Smooth muscle cell (in vitro differentiated cells): ENCODE data around the gene SYT3. TPM values are rescaled to one million over a fixed set of nuclear protein-coding genes. Genes with fewer than 3 reads are reported as not detected.
A peak's percentile ranks its signal among the peaks of the same experiment; 100 is the strongest.

Source experiments
- DNase-seq: peaks from one replicate; lab custom pipeline; 2025; ENCODE audit not compliant: unreplicated experiment; lab: John Stamatoyannopoulos, UW
- H2AFZ ChIP-seq: fragments of 200-600 bp; sonication (generic); 2 replicates; pipeline ENCODE4 v1.6.0; 2016; ENCODE audit warnings: antibody characterized with exemption, low read depth, mild to moderate bottlenecking
- H3F3A ChIP-seq: fragments of 200-600 bp; sonication (generic); 2 replicates; pipeline ENCODE4 v1.6.0; 2017; ENCODE audit warnings: antibody characterized with exemption, low read depth
- H3K27ac ChIP-seq: fragments of 200-600 bp; sonication (generic); 2 replicates; pipeline ENCODE4 v1.5.1; 2016; ENCODE audit warnings: low read depth, mild to moderate bottlenecking
- H3K27me3 ChIP-seq: fragments of 200-600 bp; sonication (generic); 2 replicates; pipeline ENCODE4 v1.6.1; 2016; ENCODE audit warnings: low read depth, mild to moderate bottlenecking
- H3K36me3 ChIP-seq: fragments of 200-600 bp; sonication (generic); 2 replicates; pipeline ENCODE4 v1.5.1; 2016; ENCODE audit warnings: low read depth
- H3K4me1 ChIP-seq: fragments of 200-600 bp; sonication (generic); 2 replicates; pipeline ENCODE4 v1.5.1; 2016; ENCODE audit warnings: low read depth
- H3K4me2 ChIP-seq: fragments of 200-600 bp; sonication (generic); 2 replicates; pipeline ENCODE4 v1.6.0; 2016; ENCODE audit warnings: mild to moderate bottlenecking
- H3K4me3 ChIP-seq: fragments of 200-600 bp; sonication (generic); 2 replicates; pipeline ENCODE4 v1.5.1; 2016; ENCODE audit warnings: mild to moderate bottlenecking
- H3K79me2 ChIP-seq: fragments of 200-600 bp; sonication (generic); 2 replicates; pipeline ENCODE4 v1.6.0; 2016; ENCODE audit warnings: low read depth, mild to moderate bottlenecking
- H3K9ac ChIP-seq: fragments of 200-600 bp; sonication (generic); 2 replicates; pipeline ENCODE4 v1.6.0; 2016; ENCODE audit warnings: low read depth
- H3K9me3 ChIP-seq: fragments of 200-600 bp; sonication (generic); replicated peaks from 2 replicates; pipeline ENCODE4 v1.5.1; 2016; ENCODE audit warnings: low read depth
- H4K20me1 ChIP-seq: fragments of 200-600 bp; sonication (generic); 2 replicates; pipeline ENCODE4 v1.6.0; 2016; ENCODE audit warnings: low read depth
- WGBS: methylation state at CpG from one replicate; pipeline ENCODE4 v1.1.7; 2016; ENCODE audit warnings: low lambda C conversion rate; 5-methylcytosine and 5-hydroxymethylcytosine counted together
- polyA plus RNA-seq: library from polyadenylated mRNA; unstranded; fragments of >200 nt; fragmentation: Nextera tagmentation; extraction: Ambion mirVana; gene quantifications from 2 replicates; pipeline ENCODE4 v1.2.1, GENCODE V29; 2016
- total RNA-seq: library from RNA; depleted of rRNA; stranded (reverse); fragments of >200 nt; gene quantifications from 2 replicates; pipeline ENCODE4 v1.2.3, GENCODE V29; 2014
- TF ChIP-seq, protein P1 (sequence below): fragments of 200-600 bp; sonication (generic); IDR thresholded peaks from 2 replicates; pipeline ENCODE4 v1.5.1; 2017; ENCODE audit warnings: borderline replicate concordance, mild to moderate bottlenecking, antibody characterized with exemption; ENCODE audit not compliant: insufficient read depth, poor library complexity, severe bottlenecking

The SYT3 gene
- total and polyA plus RNA-seq, 2 experiments from 2014 or later, result 0.13 to 1.8 TPM

DNA sequence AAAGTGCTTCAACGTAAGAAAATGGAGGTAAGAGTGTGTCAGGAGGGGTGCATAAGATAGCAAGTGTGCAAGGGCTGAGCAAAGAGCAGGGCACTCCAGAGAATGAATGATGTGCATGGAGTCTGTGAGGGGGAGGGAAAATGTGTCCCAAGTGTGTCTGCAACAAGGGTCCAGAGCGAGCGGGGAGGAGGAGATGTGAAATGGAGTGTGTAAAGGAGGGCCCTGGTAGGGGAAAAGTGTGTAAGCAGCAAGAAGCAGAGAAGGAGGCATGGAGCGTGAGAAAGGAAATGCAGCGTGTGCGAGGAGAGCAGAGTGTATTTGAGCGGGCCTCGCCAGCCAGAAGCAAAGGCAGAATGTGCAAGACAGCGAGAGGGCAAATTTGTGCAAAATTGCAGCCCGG, 21.3 kb upstream of the SYT3 start:
- DNase-seq, result no peak
- Histone ChIP-seq H3K36me3 (no peaks in the 10 kb centered on the region), H3K79me2 (no peaks in the 10 kb centered on the region), H3F3A (no peaks in the 10 kb centered on the region), H2AFZ (no peak overlapping the region), H3K27me3 (peaks cover under 1% of the 10 kb centered on the region), H3K27ac (no peak overlapping the region), H3K9ac (no peak overlapping the region), H3K4me2 (no peak overlapping the region), H4K20me1 (no peaks in the 10 kb centered on the region), H3K4me3 (no peak overlapping the region), H3K4me1 (no peaks in the 10 kb centered on the region), H3K9me3 (no peaks in the 10 kb centered on the region)
- 92% methylated on average over 3 of the region's 10 CpGs for WGBS
- TF ChIP-seq, protein P1, sequence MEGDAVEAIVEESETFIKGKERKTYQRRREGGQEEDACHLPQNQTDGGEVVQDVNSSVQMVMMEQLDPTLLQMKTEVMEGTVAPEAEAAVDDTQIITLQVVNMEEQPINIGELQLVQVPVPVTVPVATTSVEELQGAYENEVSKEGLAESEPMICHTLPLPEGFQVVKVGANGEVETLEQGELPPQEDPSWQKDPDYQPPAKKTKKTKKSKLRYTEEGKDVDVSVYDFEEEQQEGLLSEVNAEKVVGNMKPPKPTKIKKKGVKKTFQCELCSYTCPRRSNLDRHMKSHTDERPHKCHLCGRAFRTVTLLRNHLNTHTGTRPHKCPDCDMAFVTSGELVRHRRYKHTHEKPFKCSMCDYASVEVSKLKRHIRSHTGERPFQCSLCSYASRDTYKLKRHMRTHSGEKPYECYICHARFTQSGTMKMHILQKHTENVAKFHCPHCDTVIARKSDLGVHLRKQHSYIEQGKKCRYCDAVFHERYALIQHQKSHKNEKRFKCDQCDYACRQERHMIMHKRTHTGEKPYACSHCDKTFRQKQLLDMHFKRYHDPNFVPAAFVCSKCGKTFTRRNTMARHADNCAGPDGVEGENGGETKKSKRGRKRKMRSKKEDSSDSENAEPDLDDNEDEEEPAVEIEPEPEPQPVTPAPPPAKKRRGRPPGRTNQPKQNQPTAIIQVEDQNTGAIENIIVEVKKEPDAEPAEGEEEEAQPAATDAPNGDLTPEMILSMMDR, result no peak

DNA sequence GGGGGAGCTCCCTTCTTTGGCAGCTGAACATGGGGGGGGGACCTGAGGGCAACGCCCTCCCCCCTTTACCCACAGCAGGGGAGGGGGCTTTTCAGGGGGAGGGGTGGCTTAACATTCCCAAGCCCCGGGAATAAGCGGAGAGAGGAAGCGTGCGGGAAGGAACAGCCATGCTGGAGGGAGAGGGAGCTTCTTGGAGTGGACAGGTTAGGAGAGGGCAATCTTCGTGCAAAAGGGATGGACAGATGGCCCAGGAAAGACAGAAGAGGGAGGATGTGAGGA, 20.3 kb upstream of the SYT3 start:
- no peaks in the 10 kb centered on the region for H3K36me3 ChIP-seq
- no peaks in the 10 kb centered on the region for H4K20me1 ChIP-seq
- H3K4me1 ChIP-seq, result no peaks in the 10 kb centered on the region
- peak overlapping the region; percentile 85 for H3K4me2 ChIP-seq
- TF ChIP-seq, protein P1, result no peak
- no peaks in the 10 kb centered on the region for H3K27me3 ChIP-seq
- no peak overlapping the region for H3K4me3 ChIP-seq
- 70% methylated on average over 4 of the region's 6 CpGs for WGBS
- H3K9me3 ChIP-seq, result no peaks in the 10 kb centered on the region
- no peaks in the 10 kb centered on the region for H3K79me2 ChIP-seq
- no peak overlapping the region for H3K27ac ChIP-seq
- DNase-seq, result no peak
- H3K9ac ChIP-seq, result no peak overlapping the region
- H3F3A ChIP-seq, result no peaks in the 10 kb centered on the region
- H2AFZ ChIP-seq, result no peak overlapping the region

DNA sequence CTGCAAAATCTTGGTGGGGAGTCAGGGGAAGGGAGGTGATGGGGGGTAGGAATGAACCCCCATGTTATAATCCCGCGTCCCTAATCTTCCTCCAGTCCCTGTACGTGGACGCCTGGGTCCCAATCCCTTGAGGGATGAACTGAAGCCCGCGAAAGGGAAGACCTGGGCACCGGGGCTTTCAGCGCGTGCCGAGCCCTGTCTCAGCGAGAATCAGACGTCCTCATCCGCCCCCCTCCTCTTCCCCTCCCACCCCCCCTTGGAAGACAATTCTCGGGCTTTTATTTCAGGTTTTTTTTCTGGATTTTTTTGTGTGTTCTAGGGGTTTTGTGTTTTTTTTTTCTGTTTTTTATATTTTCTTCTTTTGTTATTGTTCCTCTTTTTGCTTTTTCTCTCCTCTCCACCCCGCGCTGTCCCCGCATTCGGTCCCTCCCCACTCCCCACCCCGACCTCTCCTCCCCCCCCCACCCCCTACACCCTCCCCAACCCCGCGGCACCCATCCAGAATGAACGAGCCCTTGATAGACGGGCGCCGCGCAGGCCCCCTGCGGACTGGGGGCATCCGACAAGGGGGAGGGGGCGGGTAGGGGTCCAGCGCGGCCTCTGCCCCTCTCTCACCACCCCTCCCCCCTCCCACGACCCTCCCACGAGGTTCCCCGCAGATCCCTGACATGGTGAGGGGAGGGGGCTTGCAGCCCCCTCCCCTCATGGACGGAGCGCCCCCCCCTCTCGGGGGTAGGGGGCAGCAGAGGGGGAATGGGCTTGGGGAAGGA, 19.8 kb upstream of the SYT3 start:
- no peak for DNase-seq
- Histone ChIP-seq H2AFZ (no peak overlapping the region), H3K36me3 (no peaks in the 10 kb centered on the region), H3K4me2 (peak overlapping the region; percentile 85), H3K9ac (no peak overlapping the region), H3F3A (no peaks in the 10 kb centered on the region), H3K27ac (no peak overlapping the region), H3K9me3 (no peaks in the 10 kb centered on the region), H3K79me2 (no peaks in the 10 kb centered on the region), H4K20me1 (no peaks in the 10 kb centered on the region), H3K4me1 (no peaks in the 10 kb centered on the region), H3K27me3 (no peaks in the 10 kb centered on the region), H3K4me3 (peak overlapping the region; percentile 45)
- WGBS, result 22% methylated on average over 14 of the region's 37 CpGs
- TF ChIP-seq, protein P1, result no peak
